ENCODE results near the gene PGF.

Gene PGF

GRCh38 chr14:74908861-74909341 lies 46.5 kb downstream of the PGF start:
- H3K4me3 ChIP-seq (ENCODE audit: low read depth, low read length) = no peak overlapping the region
- no peak for DNase-seq (ENCODE audit: low read depth)
- TF ChIP-seq, protein P1, sequence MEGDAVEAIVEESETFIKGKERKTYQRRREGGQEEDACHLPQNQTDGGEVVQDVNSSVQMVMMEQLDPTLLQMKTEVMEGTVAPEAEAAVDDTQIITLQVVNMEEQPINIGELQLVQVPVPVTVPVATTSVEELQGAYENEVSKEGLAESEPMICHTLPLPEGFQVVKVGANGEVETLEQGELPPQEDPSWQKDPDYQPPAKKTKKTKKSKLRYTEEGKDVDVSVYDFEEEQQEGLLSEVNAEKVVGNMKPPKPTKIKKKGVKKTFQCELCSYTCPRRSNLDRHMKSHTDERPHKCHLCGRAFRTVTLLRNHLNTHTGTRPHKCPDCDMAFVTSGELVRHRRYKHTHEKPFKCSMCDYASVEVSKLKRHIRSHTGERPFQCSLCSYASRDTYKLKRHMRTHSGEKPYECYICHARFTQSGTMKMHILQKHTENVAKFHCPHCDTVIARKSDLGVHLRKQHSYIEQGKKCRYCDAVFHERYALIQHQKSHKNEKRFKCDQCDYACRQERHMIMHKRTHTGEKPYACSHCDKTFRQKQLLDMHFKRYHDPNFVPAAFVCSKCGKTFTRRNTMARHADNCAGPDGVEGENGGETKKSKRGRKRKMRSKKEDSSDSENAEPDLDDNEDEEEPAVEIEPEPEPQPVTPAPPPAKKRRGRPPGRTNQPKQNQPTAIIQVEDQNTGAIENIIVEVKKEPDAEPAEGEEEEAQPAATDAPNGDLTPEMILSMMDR (IDR thresholded peaks at IDR 0.05; ENCODE audit: control insufficient read depth, extremely low read depth, insufficient read depth) = no peak

GRCh38 chr14:74907744-74908143 lies 47.7 kb downstream of the PGF start:
- TF ChIP-seq, protein P1 (IDR thresholded peaks at IDR 0.05; ENCODE audit: control insufficient read depth, extremely low read depth, insufficient read depth) = no peak
- no peak for DNase-seq (ENCODE audit: low read depth)
- no peak overlapping the region for H3K4me3 ChIP-seq (ENCODE audit: low read depth, low read length)

GRCh38 chr14:74906925-74907521 lies 48.4 kb downstream of the PGF start:
- H3K4me3 ChIP-seq (ENCODE audit: low read depth, low read length) = no peak overlapping the region
- DNase-seq (ENCODE audit: low read depth) = no peak
- TF ChIP-seq, protein P1 (IDR thresholded peaks at IDR 0.05; ENCODE audit: control insufficient read depth, extremely low read depth, insufficient read depth) = 0 out of 2 replicates have a peak, but pooled peaks have one; percentile 7

GRCh38 chr14:74905595-74906142 lies 49.7 kb downstream of the PGF start:
- no peak for DNase-seq (ENCODE audit: low read depth)
- TF ChIP-seq, protein P1 (IDR thresholded peaks at IDR 0.05; ENCODE audit: control insufficient read depth, extremely low read depth, insufficient read depth) = peak; percentile 90

DNA sequence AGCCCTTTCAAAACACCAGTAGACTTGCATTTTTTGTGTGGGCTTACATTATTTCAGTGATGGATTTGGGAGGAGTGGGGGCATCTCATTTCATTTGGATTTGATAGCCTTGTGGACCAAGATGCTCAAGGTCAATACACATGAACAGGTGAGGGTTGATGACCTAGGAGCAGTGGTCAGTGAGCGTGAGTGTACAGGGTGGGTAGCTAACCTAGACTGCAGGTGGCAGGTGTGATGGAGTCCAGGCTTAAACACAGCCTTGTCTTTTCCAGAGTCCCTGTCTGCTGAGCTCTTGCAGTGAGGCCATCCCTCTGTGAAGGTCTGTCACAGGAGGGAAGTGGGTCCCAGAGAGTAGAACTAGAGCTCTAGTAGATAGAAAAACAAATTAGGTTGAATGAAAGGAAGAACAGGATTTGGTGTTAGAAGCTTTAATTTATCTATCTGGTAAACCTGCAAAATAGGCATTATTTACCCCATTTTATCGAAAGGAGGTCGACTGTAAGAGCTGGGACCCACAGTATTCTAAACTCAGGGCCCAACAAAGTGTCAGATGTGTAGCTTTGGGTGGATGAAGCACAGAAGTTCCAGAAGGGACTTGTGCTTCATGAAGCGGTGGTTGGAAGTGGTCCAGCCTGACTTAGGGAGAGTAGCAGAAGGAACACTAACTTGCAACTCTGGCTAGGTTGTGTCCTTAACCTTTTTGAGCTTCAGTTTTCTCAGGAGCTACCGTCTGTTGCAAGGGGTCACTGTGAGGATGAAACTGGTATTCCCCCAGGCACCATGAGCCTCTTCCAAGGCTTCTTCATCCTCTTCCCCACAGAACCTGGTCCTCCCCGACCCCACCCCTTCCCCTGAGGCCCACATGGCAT lies 50.5 kb downstream of the PGF start:
- TF ChIP-seq, protein P1 (IDR thresholded peaks at IDR 0.05; ENCODE audit: control insufficient read depth, extremely low read depth, insufficient read depth) = no peak
- H3K4me3 ChIP-seq (ENCODE audit: low read depth, low read length) = no peak overlapping the region
- DNase-seq (ENCODE audit: low read depth) = no peak

More at GRCh38 chr14:74905595-74906142, 49.7 kb downstream of the PGF start:
- H3K4me3 ChIP-seq (ENCODE audit: low read depth, low read length) = no peak overlapping the region

DNA sequence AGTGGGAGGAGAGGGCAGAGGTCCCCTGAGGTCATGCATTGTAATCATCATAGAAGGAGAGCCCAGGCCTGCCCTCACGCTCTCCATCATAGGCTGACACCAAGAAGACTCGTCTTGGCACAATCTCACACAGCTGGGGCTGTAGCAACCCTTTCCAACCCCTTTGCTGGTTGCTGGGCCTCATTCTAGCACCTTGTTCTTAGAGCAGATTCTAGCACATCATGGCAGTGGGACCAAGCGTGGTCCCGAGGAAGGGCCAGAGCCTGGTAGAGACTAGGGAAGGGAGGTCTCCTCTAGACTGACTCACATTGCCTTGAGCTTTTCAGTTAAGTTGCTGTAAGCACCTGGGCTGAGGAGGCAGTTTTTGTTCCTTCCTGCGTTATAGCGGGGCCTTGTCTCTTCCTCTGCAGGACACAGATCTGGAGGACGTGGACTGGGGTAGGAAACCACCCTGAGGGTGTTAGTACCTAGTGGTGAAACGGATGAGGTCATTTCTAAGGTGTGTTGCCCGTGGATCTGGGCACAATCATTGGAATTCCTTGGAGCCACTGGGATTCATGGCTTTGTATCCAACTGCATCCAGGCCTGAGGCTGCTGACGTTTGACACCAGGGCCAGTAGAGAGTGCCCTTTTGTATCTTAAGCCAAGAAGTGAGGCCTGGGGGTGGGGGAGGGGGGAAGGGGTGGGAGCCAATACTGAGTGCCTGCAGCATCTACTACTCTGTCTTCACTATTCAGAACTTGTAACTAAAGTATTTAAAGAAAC lies 52.3 kb downstream of the PGF start:
- TF ChIP-seq, protein P1 (IDR thresholded peaks at IDR 0.05; ENCODE audit: control insufficient read depth, extremely low read depth, insufficient read depth) = no peak
- H3K4me3 ChIP-seq (ENCODE audit: low read depth, low read length) = no peak overlapping the region
- DNase-seq (ENCODE audit: low read depth) = no peak
